ENCODE data around the gene FBXL20. TPM values are rescaled to one million over a fixed set of nuclear protein-coding genes. Genes with fewer than 3 reads are reported as not detected.

The FBXL20 gene
- total RNA-seq, 1 experiment from 2014 or later: 5.0 TPM

- ATAC-seq (no peak), DNase-seq (no peak)
- H3K4me1 ChIP-seq (ENCODE audit: insufficient read depth, low read length): no peaks in the 10 kb centered on the region
- no peaks in the 10 kb centered on the region for H3K27me3 ChIP-seq (ENCODE audit: low read length)
- no TSS peak for BruUV-seq (replicated peaks)
- H3K36me3 ChIP-seq (ENCODE audit: low read depth, low read length): no peaks in the 10 kb centered on the region
- intact Hi-C loops (cut with micrococcal nuclease): no loop called here
- H3K4me2 ChIP-seq (ENCODE audit: low read length): no peak overlapping the region
- ChIA-PET POLR2A (ENCODE audit: unreplicated experiment) (no interaction called here), CTCF (no interaction called here)
- H2AFZ ChIP-seq (ENCODE audit: low read length): no peak overlapping the region
- H3K9ac ChIP-seq (ENCODE audit: low read length): no peak overlapping the region
- H3K27ac ChIP-seq (ENCODE audit: low read length): no peak overlapping the region
- no peak overlapping the region for H3K4me3 ChIP-seq (ENCODE audit: low read length)
- H3K9me2 ChIP-seq (replicated peaks; ENCODE audit: low read length): no peaks in the 10 kb centered on the region
- no peaks in the 10 kb centered on the region for H4K20me1 ChIP-seq (ENCODE audit: low read length)
- TF ChIP-seq EZH2 (IDR thresholded peaks at IDR 0.05; ENCODE audit: low read length, unreplicated experiment) (no peak), EZH2phosphoT487 (IDR thresholded peaks at IDR 0.05; ENCODE audit: borderline replicate concordance, low read length) (no peak)
- TF ChIP-seq, protein P1, sequence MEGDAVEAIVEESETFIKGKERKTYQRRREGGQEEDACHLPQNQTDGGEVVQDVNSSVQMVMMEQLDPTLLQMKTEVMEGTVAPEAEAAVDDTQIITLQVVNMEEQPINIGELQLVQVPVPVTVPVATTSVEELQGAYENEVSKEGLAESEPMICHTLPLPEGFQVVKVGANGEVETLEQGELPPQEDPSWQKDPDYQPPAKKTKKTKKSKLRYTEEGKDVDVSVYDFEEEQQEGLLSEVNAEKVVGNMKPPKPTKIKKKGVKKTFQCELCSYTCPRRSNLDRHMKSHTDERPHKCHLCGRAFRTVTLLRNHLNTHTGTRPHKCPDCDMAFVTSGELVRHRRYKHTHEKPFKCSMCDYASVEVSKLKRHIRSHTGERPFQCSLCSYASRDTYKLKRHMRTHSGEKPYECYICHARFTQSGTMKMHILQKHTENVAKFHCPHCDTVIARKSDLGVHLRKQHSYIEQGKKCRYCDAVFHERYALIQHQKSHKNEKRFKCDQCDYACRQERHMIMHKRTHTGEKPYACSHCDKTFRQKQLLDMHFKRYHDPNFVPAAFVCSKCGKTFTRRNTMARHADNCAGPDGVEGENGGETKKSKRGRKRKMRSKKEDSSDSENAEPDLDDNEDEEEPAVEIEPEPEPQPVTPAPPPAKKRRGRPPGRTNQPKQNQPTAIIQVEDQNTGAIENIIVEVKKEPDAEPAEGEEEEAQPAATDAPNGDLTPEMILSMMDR (conservative IDR thresholded peaks at IDR 0.05; ENCODE audit: low read depth, low read length): no peak
- no peaks in the 10 kb centered on the region for H3F3A ChIP-seq (ENCODE audit: low read length, unreplicated experiment)
- H3K9me3 ChIP-seq (ENCODE audit: low read length): no peaks in the 10 kb centered on the region
- H3K79me2 ChIP-seq (ENCODE audit: low read length): no peaks in the 10 kb centered on the region
Observed at GRCh38 chr17:39225959-39226683, 175.3 kb downstream of the FBXL20 start.

- no peaks in the 10 kb centered on the region for H3K9me3 ChIP-seq (ENCODE audit: low read length)
- H2AFZ ChIP-seq (ENCODE audit: low read length): no peak within 1 kb of the TSS
- H3K4me3 ChIP-seq (ENCODE audit: low read length): no peak within 1 kb of the TSS
- POLR2A ChIA-PET (ENCODE audit: unreplicated experiment): no interaction called here
- DNase-seq (no peak), ATAC-seq (no peak)
- no peaks in the 10 kb centered on the region for H4K20me1 ChIP-seq (ENCODE audit: low read length)
- H3F3A ChIP-seq (ENCODE audit: low read length, unreplicated experiment): no peaks in the 10 kb centered on the region
- intact Hi-C loops (cut with micrococcal nuclease): no loop called here
- no TSS peak for BruUV-seq (replicated peaks)
- H3K9ac ChIP-seq (ENCODE audit: low read length): no peak within 1 kb of the TSS
- no peaks in the 10 kb centered on the region for H3K9me2 ChIP-seq (replicated peaks; ENCODE audit: low read length)
- H3K36me3 ChIP-seq (ENCODE audit: low read depth, low read length): no peaks in the 10 kb centered on the region
- H3K4me1 ChIP-seq (ENCODE audit: insufficient read depth, low read length): no peaks in the 10 kb centered on the region
- no peak within 1 kb of the TSS for H3K4me2 ChIP-seq (ENCODE audit: low read length)
- TF ChIP-seq EZH2phosphoT487 (IDR thresholded peaks at IDR 0.05; ENCODE audit: borderline replicate concordance, low read length) (no peak), EZH2 (IDR thresholded peaks at IDR 0.05; ENCODE audit: low read length, unreplicated experiment) (no peak)
- TF ChIP-seq, protein P1 (conservative IDR thresholded peaks at IDR 0.05; ENCODE audit: low read depth, low read length): no peak
- H3K79me2 ChIP-seq (ENCODE audit: low read length): no peaks in the 10 kb centered on the region
- CTCF ChIA-PET: no interaction called here
- no peaks in the 10 kb centered on the region for H3K27me3 ChIP-seq (ENCODE audit: low read length)
- no peak within 1 kb of the TSS for H3K27ac ChIP-seq (ENCODE audit: low read length)
Observed at GRCh38 chr17:39225308-39225958, 176.0 kb downstream of the FBXL20 start, which contains the start of gene STAC2. STAC2 (minus strand) TSS chr17:39225945; CDS start chr17:39225502, 443 bp downstream.

DNA sequence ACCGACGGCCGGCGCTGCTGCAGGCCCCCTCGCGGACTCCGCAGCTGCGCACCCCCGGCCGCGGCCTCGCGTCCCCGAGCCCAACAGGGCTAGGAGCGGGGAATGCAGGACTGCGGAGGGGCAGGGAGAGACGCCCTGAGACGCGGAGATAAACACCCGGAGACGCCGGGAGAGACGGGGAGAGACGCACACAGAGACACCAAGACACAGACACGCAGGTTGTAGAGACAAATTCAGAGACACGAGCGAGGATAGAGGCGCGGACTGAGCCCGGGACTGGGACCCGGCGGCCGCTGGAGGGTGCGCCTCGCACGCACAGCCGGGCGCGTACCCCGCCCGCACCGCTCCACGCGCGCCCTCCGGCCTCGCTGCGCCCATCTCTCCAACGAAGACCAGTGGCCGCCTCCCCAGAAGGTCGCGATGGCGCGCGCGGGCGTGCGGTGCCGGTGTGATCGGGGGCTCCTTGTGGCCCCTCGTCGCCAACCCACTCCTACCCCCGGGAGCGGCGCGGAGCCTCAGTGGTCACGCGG is 176.6 kb downstream of the FBXL20 start:
- CTCF ChIA-PET: no interaction called here
- TF ChIP-seq EZH2phosphoT487 (IDR thresholded peaks at IDR 0.05; ENCODE audit: borderline replicate concordance, low read length): no peak
- TF ChIP-seq EZH2 (IDR thresholded peaks at IDR 0.05; ENCODE audit: low read length, unreplicated experiment): no peak
- TF ChIP-seq, protein P1 (conservative IDR thresholded peaks at IDR 0.05; ENCODE audit: low read depth, low read length): no peak

More for the DNA sequence above, 176.6 kb downstream of the FBXL20 start:
- H3K4me3 ChIP-seq (ENCODE audit: low read length): no peak overlapping the region
- H3K36me3 ChIP-seq (ENCODE audit: low read depth, low read length): no peaks in the 10 kb centered on the region
- no peak overlapping the region for H3K9ac ChIP-seq (ENCODE audit: low read length)
- ATAC-seq (no peak), DNase-seq (no peak)
- no peaks in the 10 kb centered on the region for H3K9me3 ChIP-seq (ENCODE audit: low read length)
- POLR2A ChIA-PET (ENCODE audit: unreplicated experiment): no interaction called here
- H3K27me3 ChIP-seq (ENCODE audit: low read length): no peaks in the 10 kb centered on the region
- no peaks in the 10 kb centered on the region for H4K20me1 ChIP-seq (ENCODE audit: low read length)
- no peak overlapping the region for H3K27ac ChIP-seq (ENCODE audit: low read length)
- no TSS peak for BruUV-seq (replicated peaks)
- H3K4me2 ChIP-seq (ENCODE audit: low read length): no peak overlapping the region
- H2AFZ ChIP-seq (ENCODE audit: low read length): no peak overlapping the region
- H3K9me2 ChIP-seq (replicated peaks; ENCODE audit: low read length): no peaks in the 10 kb centered on the region
- H3F3A ChIP-seq (ENCODE audit: low read length, unreplicated experiment): no peaks in the 10 kb centered on the region
- H3K79me2 ChIP-seq (ENCODE audit: low read length): no peaks in the 10 kb centered on the region
- H3K4me1 ChIP-seq (ENCODE audit: insufficient read depth, low read length): no peaks in the 10 kb centered on the region
- intact Hi-C loops (cut with micrococcal nuclease): no loop called here
